ENCODE measurements around the gene INAFM1. TPM values are rescaled to one million over a fixed set of nuclear protein-coding genes. Genes with fewer than 3 reads are reported as not detected.

INAFM1 gene
- total and polyA plus RNA-seq, 2 donors from 2014 or later, result 17.0 to 28.4 TPM

- peak overlapping the region; percentile 99 for H3K27ac ChIP-seq (ENCODE audit: low read depth in 2 of 2, low read length in 2 of 2)
- intact Hi-C loops (cut with DNase I), result no loop called here
- FAIRE-seq (no peak), DNase-seq (no peak)
- H3K9ac ChIP-seq (ENCODE audit: low read length in 3 of 3), result peak overlapping the region in 2 of 3 donors; percentile 8 to 67
- peaks cover 2 to 37% (median 14%) of the 10 kb centered on the region in 3 donors for H3K4me1 ChIP-seq (ENCODE audit: control insufficient read depth in 2 of 3, insufficient read depth in 2 of 3, low read depth in 1 of 3, low read length in 3 of 3)
- no peaks in the 10 kb centered on the region for H3K36me3 ChIP-seq (ENCODE audit: control insufficient read depth in 2 of 3, insufficient read depth in 3 of 3, low read length in 3 of 3)
- H3K27me3 ChIP-seq (ENCODE audit: control insufficient read depth, insufficient read depth, low read length), result peaks cover 10% of the 10 kb centered on the region
- peak overlapping the region; percentile 31 to 76 (median 62) for H3K4me3 ChIP-seq (ENCODE audit: low read length in 3 of 3)
- H3K9me3 ChIP-seq (ENCODE audit: control insufficient read depth in 2 of 3, insufficient read depth in 1 of 3, low read length in 3 of 3), result no peaks in the 10 kb centered on the region
- no peak for TF ChIP-seq CTCF (IDR thresholded peaks at IDR 0.05; ENCODE audit: borderline replicate concordance, extremely low read depth, insufficient read depth)
Observed at GRCh38 chr19:47228937-47229675, 45.6 kb upstream of the INAFM1 start.

- Histone ChIP-seq H3K36me3 (ENCODE audit: control insufficient read depth in 2 of 3, insufficient read depth in 3 of 3, low read length in 3 of 3) (no peaks in the 10 kb centered on the region), H3K27me3 (ENCODE audit: control insufficient read depth, insufficient read depth, low read length) (peaks cover 10% of the 10 kb centered on the region), H3K4me3 (ENCODE audit: low read length in 3 of 3) (peak overlapping the region; percentile 53 to 76 (median 62)), H3K4me1 (ENCODE audit: control insufficient read depth in 2 of 3, insufficient read depth in 2 of 3, low read depth in 1 of 3, low read length in 3 of 3) (peaks cover 2 to 37% (median 14%) of the 10 kb centered on the region in 3 donors), H3K27ac (ENCODE audit: low read depth in 2 of 2, low read length in 2 of 2) (peak overlapping the region; percentile 67 to 99), H3K9me3 (ENCODE audit: control insufficient read depth in 2 of 3, insufficient read depth in 1 of 3, low read length in 3 of 3) (no peaks in the 10 kb centered on the region), H3K9ac (ENCODE audit: low read length in 3 of 3) (peak overlapping the region; percentile 15 to 67 (median 20))
- no peak for DNase-seq
- intact Hi-C loops (cut with DNase I), result loop anchor here (10.0 kb wide), 1 partner anchor 75 kb away; no protein-coding TSS in a partner anchor
- no peak for TF ChIP-seq CTCF (IDR thresholded peaks at IDR 0.05; ENCODE audit: borderline replicate concordance, extremely low read depth, insufficient read depth)
- FAIRE-seq, result no peak
Observed at GRCh38 chr19:47229676-47230053, 45.0 kb upstream of the INAFM1 start.

- Histone ChIP-seq H3K27me3 (ENCODE audit: control insufficient read depth, insufficient read depth, low read length) (peaks cover 10% of the 10 kb centered on the region), H3K36me3 (ENCODE audit: control insufficient read depth in 2 of 3, insufficient read depth in 3 of 3, low read length in 3 of 3) (no peaks in the 10 kb centered on the region), H3K4me1 (ENCODE audit: control insufficient read depth in 2 of 3, insufficient read depth in 2 of 3, low read depth in 1 of 3, low read length in 3 of 3) (peaks cover 2 to 37% (median 14%) of the 10 kb centered on the region in 3 donors), H3K4me3 (ENCODE audit: low read length in 3 of 3) (peak overlapping the region; percentile 53 to 76 (median 62)), H3K9ac (ENCODE audit: low read length in 3 of 3) (peak overlapping the region; percentile 15 to 67 (median 20)), H3K9me3 (ENCODE audit: control insufficient read depth in 2 of 3, insufficient read depth in 1 of 3, low read length in 3 of 3) (no peaks in the 10 kb centered on the region), H3K27ac (ENCODE audit: low read depth in 2 of 2, low read length in 2 of 2) (peak overlapping the region; percentile 67 to 99)
- DNase-seq, result peak in 4 of 5 donors; percentile 50 to 89 (median 71)
- FAIRE-seq, result no peak
- TF ChIP-seq CTCF (IDR thresholded peaks at IDR 0.05; ENCODE audit: borderline replicate concordance, extremely low read depth, insufficient read depth), result peak; percentile 53
- intact Hi-C loops (cut with DNase I), result loop anchor here (10.0 kb wide), 1 partner anchor 75 kb away; no protein-coding TSS in a partner anchor
Observed at GRCh38 chr19:47230054-47230920, 44.4 kb upstream of the INAFM1 start.

Data from kidney (tissue), 14 donors.